GM19240 (cell line): ENCODE results near the gene OR2D2.
"Not testable (repeated sequence)": the region's sequence is repeated elsewhere in the genome, so short reads cannot be mapped to it uniquely, and the experiment has no call there.

Experiments used
- DNase-seq: peaks from one replicate; pipeline ENCODE4 v3.0.0; 2011; ENCODE audit warnings: low spot score; ENCODE audit not compliant: insufficient read length

Gene OR2D2, protein sequence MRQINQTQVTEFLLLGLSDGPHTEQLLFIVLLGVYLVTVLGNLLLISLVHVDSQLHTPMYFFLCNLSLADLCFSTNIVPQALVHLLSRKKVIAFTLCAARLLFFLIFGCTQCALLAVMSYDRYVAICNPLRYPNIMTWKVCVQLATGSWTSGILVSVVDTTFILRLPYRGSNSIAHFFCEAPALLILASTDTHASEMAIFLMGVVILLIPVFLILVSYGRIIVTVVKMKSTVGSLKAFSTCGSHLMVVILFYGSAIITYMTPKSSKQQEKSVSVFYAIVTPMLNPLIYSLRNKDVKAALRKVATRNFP

DNA sequence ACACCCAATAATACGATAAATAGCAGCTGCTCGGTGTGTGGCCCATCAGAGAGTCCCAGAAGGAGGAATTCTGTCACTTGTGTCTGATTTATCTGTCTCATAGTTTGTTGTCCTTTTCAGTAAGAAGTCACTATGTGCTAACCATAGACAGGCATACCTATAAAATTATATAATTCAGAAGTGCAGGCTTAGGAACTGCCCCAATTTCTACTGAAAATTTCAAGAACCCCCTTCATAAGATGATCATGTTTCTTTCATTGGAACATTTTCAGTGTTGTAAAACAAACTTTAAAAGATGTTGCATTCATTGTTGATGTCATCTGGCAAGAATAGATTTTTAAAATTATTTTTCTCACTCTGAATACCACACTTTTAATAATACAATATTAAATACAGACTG is at the start of gene OR2D2:
Gene OR2D2 (minus strand): TSS at position 101 of the 400 bp plus-strand sequence. CDS start 0 bp downstream, at position 101.
- no peak for DNase-seq

DNA sequence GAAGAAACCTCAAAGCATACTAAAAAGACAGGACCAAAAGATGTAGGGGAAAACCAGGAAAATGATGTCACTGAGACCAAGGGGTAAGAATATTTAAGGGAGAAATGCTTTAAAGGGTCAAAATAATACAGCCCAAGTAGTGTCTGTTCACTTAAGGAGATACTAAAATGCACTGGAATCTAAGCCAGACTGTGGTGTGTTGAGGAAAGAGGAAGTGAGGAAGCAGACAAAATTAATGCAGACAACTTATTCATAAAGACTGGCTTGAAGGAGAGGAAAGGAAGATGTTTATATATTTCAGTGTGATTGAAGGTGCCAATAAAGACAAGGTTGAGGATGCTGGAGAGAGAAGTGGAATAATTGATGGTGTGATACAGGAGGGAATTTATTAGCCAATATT is 49.7 kb upstream of the OR2D2 start:
- DNase-seq = no peak

DNA sequence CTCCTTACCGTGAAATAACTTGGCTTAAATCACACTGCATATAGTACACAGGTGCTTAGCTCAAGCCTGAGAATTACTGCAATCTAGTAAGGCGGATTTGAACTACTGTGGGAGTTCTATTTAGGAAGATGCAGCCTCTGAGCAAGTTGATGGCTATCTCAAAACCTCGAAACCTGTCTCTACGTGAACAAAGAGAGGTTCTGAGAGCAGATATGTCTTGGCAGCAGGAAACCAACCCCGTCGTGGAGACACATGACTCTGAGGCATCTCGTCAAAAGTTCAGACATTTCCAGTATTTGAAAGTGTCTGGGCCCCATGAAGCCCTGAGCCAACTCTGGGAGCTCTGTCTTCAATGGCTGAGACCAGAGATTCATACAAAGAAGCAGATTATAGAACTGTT is 39.8 kb upstream of the OR2D2 start:
- DNase-seq = no peak

DNA sequence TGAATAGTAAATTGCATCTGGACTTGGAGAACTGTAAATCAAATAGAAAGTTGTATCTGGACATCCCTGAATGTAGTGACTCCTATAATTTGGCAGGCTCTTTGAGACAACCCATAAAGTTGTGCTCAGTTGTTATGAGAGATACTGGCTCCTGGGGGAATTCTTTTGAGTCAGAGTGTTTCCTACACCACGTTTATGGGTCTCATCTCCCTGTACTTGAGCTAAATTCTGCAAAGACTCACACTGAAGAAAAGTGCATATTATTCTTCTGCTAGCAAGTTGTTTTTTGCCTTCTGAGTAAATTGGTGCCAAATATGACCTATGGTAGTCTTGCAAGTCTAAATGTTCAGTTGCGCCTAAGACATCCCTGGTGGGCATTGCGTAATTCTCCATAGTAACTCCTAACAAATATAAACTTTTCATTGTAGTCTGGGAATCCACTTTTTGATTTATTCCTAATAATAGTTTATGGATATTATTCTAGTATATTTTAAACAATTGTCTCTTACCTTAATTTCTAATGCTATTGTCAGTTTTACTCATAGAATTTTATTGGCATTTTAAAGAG is 38.9 kb upstream of the OR2D2 start:
- DNase-seq = no peak

DNA sequence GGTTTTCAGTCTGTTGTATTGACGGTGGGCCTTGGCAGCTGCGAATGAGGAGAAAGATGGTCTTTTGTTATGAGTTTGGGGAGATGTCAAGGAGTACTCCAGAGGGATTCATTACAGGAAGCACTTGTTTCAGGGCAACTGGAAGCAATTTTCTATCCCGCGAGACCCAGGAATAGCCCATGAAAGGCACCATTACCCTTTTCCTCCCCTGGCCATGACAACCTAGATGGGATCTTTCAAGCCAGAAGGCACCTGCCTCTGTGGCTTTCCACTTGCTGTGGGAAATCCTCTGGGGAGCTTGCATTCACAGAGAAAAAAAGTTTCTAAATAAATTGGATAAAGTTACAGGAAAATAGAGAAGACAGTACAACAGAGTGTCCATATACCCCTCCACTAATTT is 36.6 kb upstream of the OR2D2 start:
- no peak for DNase-seq

DNA sequence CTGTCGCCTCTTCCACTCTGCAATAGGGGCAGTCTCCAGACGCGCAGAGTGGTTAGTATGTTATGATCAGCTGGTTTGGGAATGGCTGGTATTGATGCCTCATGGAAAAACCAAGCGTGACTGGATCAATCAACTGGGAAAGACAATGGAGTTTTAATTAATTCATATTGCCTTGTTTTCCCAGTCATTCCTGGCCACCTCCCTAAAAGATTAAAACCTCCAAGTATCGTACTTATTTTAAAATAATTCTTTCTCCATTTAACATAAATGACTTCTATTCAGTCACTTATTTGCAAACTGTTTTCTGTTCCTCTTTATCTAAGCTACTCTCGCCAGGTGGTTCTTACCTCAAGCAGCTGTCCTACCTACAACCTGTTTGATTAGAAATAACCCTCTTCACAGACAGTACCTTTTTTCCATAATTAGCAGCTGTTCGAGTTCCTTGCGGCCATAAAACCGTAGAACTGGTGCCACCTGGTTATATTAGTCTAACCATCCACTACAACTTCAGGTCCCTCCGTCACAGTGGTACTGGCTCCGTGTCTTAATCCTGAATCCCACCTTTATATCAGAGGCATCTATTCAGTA is 34.8 kb upstream of the OR2D2 start:
- DNase-seq = no peak

DNA sequence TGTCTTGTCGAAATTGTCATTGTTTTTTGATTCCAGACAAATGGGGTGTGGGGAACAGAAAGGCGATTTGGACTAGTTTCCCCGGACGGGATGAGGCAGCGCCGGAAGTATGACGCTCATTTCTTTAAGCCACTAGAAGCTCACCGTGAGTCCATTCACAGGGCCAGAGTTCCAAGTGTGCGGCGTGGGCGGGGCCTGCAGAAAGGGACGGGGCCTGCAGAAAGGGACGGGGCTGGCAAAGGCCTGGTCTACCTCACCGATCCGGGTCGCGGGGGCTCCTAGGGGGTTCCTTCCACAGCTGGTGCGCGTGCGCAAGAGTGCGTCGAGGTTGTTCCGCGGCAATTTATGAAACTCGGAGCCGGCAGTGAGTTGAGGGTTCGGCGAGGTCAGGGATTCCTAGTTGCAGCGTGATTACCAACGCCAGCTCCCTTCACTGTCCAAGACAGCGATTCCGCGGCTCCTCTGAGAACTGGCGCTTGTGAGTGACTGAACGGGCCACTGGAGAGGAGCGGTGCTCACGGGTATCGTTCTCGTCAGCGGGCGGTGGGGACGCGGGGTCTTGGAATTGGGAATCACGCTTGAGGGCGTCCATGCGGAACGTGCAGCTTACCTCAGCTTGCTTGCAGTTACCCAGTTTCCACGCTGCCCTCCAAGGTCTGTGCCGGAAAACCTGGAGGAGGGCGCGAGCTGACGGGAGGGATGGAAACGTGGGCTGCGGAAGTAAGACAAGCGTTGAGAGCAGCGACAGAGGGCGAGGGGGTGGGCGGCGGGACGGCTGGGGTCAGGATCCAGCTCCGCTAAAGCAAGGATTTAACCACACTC is 34.1 kb upstream of the OR2D2 start, which contains the start of gene ZNF215:
Gene ZNF215 (plus strand): TSS at position 219 of the 822 bp plus-strand sequence. CDS start 5,847 bp downstream, outside the sequence.
- DNase-seq = no peak

DNA sequence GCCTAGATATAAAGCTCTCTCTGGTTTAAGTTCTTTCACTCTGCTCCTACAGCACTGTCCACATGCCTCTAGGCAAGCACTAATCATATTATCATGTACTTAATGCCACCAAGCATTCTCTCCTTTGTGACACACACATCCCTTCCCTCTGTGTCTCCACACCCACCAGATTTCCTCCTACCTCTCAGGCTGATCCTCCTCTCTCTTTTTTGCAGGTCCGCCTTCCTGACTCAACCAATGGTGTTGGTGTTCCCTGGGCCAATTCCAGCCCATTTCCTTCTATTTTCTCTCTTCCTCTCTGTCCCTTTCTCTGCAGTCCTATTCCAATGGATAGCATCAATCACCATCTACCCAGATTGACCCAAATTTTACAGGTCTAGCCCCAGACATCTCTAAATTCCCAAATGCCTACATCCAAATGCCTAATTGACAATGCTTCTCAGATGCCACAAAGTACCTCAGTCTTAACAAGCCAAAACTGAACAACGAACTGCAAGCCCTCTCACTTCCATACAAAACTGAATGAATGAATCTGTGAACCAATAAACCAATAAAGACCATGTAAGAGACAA is 33.4 kb upstream of the OR2D2 start:
- no peak for DNase-seq

DNA sequence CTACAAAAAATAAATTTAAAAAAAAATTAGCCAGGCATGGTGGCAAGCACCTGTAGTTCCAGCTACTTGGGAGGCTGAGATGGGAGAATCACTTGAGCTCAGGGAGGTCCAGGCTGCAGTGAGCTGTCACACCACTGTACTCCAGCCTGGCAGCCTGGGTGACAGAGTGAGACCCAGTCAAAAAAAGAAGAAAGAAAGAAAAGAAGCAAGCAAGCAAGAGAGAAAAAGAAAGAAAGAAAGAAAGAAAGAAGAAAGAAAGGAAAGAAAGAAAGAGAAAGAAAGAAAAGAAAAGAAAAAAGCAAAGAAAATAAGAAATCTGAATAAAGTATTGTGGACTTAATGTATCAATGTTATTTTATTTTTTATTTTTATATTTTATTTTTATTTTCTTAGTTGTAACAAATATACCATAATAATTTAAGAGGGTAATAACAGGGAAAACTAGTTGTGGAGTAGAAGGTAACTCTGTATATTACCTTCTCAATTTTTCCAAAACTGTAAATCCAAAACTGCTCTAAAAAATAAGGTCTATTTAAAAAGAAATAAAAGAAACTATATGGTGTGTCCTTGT is 32.8 kb upstream of the OR2D2 start:
- DNase-seq = no peak

DNA sequence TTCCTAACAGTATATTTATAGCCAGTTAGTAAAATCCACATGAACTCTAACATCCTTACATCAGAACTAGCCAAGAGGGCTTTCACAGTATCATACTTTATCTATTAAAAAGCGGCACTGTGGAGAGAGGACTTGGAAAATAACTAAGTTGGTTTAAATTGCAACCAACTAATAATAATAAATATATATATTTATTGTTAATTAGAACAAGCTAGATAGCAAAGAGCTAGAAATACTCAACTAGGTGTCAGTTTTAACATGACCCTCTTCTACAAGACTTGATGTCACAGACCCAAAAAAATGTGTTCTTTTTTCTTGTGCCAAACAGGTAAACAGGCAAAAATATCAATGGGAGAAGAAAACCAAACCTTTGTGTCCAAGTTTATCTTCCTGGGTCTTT is 28.4 kb upstream of the OR2D2 start, which contains the start of gene OR2D3:
Gene OR2D3 (plus strand): TSS at position 301 of the 400 bp plus-strand sequence. CDS start 0 bp downstream, at position 301.
- DNase-seq = no peak

DNA sequence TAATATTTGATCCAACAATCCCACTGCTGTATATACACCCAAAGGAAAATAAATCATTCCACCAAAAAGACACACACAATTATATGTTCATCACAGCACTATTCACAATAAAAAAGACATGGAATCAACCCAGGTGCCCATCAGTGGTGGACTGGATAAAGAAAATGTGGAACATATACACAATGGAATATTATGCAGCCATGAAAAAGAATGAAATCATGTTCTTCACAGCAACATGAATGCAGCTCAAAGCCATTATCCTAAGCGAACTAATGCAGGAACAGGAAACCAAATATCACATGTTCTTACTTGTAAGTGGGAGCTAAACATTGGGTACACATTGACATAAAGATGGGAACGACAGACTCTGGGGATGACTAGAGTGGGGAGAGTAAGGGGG is 27.4 kb upstream of the OR2D2 start:
- DNase-seq = no peak

DNA sequence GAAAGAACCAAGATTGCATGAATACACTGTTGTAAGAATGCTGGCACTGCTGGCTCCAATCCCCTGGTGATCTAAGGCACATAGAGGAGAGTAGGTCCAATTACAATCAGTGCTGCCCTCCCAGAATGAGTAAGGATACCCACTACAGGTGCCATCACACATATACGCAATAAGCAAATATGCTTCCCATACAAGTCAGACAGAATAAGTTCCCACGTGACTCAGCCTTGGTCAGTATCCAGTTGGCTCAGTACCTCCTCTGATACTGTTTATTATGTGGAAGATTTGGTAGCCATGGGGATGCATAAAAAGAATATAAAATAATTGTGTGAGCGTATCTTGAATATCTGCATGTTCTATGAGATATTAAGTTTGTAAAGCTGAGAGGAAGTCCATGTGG is 19.6 kb upstream of the OR2D2 start:
- DNase-seq = no peak

DNA sequence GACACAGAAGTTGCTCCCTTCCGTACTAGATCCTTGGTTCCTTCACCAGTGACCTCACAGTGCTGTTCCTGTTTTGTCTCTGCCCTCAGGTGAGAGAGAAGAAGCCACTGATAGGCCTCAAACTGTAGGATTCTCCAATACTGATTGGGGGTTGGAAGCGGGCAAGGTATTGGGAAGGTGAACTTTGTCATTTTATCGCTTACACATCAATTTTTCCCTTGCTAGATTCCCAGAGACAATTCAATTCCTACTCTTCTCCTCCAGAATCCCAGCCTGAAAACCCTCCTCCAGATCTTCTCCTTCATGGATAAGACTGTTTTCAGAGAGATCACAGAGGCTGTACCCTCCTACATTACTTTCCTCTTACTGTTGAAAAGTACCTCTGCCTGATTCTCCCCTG is 19.1 kb upstream of the OR2D2 start:
- no peak for DNase-seq

DNA sequence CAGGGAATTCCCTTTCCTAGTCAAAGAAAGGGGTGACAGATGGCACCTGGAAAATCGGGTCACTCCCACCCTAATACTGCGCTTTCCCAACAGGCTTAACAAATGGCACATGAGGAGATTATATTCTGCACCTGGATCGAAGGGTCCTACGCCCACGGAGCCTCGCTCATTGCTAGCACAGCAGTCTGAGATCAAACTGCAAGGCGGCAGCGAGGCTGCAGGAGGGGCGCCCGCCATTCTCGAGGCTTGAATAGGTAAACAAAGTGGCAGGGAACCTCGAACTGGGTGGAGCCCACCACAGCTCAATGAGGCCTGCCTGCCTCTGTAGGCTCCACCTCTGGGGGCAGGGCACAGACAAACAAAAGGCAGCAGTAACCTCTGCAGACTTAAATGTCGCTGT is 12.5 kb upstream of the OR2D2 start:
- DNase-seq = not testable (repeated sequence)

DNA sequence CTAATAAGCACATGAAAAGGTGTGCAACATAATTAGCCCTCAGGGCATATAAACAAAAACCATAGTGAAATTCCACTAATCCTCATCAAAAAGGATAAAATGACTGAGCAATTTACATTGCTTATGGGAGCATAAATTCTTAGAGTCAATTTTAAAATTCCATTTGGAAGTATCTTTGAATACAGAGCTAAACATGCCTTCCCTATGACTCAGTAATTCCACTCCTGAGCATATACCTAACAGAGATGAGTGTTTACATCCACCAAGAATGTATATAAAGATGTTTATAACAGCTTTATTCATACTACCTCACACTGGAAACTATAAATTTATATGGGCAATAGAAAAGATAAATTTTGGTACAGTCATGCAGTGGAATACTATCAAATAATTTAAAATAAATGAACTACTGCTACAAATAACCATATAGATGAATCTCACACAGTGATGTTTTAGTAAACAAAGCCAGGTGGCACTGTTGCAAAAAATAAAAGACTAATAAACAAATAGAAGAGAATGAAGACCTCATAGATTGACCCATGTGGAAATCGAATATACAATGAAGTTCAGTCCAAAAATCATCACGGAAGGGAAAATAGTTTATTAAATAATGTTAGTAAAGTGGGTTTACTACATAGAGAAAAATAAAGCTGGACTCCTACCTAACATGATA is 8.2 kb upstream of the OR2D2 start:
- no peak for DNase-seq

DNA sequence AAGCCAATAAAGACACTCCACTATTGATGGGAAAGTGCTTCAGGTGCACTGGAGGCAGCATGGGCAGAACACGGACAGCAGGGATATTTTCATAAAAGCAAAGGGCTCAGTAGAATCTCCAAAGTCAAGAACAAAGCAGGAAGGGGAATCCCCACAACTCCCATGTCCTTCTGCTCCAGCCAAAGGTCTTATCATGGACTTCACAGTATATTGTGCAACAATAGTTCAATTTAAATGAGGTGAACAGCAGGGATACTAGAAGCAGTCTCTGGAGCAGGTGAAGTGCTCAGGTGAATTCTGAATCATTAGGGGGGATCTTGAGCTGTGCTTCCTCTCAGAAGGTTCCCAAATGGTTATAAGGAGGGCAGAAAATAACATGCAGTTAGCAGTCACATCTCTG is 6.6 kb upstream of the OR2D2 start:
- no peak for DNase-seq

DNA sequence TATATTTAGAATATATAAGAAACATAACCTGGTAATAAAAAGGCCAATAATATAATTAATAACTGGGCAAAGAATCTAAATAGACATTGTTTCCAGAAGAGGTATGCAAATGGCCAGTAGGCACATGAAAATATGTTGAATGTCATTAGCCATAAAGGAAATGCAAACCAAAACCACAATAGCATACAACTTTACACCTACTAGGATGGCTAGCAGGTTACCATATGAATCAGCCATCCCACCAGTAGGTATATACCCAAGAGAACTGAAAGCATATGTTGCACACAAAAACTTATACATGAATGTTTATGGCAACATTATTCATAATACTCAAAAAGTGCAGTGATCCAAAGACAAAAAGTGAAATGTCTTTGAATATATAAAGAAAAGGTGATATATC is 2.7 kb upstream of the OR2D2 start:
- DNase-seq = no peak

DNA sequence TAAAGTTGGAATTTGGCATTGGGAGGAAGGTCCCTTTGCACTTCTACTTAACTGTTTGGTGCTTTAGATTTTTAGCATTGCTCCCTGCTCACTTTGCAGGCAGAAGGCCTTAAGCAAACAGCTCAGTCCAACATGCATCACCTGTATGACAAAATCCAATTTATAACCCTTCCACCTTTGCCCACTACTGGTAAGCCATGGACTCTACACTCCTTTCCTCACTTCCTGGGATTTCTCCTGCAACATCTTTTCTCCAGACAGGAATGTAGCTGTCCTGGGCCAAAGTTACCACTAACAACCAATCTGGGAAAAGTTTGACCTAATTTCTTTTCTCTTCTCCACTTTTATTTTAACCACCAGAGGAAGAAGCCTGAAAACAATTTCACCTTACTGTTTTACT is 1.8 kb upstream of the OR2D2 start:
- DNase-seq = no peak

DNA sequence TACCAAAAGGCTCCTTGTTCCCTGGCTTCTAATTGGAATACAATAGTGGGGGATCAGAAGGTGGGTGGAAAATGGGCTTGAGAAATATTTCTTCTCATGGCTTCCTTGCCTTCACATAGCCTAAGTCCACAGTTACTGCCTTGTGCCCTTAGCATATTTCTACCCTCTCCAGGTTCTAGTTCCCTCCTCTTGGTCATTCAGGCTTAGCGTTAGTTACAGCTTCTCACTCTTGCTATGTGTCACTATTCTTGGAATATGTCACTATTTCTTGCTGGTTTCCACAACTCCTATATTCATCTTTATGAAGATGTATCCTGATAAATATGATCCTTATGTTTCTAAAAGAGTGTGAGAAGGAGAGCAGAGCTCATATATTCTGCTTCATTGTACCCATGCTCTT is 2.5 kb downstream of the OR2D2 start:
- DNase-seq = no peak

DNA sequence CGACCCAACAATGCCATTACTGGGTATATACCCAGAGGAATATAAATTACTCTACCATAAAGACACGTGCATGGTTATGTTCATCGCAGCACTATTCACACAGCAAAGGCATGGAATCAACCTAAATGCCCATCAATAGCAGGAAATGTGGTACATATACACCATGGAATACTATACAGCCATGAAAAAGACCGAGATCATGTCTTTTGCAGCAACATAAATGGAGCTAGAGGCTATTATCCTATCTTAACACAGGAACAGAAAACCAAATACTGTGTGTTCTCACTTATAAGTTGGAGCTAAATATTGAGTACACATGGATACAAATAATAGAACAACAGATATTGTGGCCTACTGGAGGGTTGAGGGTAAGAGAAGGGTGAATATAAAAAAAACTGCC is 3.5 kb downstream of the OR2D2 start:
- no peak for DNase-seq

DNA sequence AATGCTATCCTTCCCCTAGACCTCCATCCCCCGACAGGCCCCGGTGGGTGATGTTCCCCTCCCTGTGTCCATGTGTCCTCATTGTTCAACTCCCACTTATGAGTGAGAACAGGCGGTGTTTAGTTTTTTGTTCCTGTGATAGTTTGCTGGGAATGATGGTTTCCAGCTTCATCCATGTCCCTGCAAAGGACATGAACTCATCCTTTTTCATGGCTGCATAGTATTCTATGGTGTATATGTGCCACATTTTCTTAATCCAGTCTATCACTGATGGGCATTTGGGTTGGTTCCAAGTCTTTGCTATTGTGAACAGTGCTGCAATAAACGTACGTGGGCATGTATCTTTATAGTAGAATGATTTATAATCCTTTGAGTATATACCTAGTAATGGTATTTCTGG is 4.6 kb downstream of the OR2D2 start:
- DNase-seq = not testable (repeated sequence)
